B cell (primary cell): ENCODE data around the gene SLC48A1. TPM values are rescaled to one million over a fixed set of nuclear protein-coding genes. Genes with fewer than 3 reads are reported as not detected.

ENCODE experiments used
- ATAC-seq: fragments of 200-7000 bp; cut with Tn5 transposase; one replicate; pipeline ENCODE4 v1.10.0; 2021; ENCODE audit warnings: low read depth, mild to moderate bottlenecking, moderate number of reproducible peaks, moderate library complexity
- CTCF ChIA-PET: fragments of 350-600 bp; sonication (Branson Sonifier 250); formaldehyde crosslinking; loops from one replicate; lab custom pipeline; 2021; ENCODE audit warnings: antibody characterized with exemption, inconsistent platforms; lab: Charles Lee
- POLR2A ChIA-PET: fragments of 350-600 bp; sonication (Branson Sonifier 250); formaldehyde crosslinking; loops from one replicate; lab custom pipeline; 2021; ENCODE audit warnings: antibody characterized with exemption; lab: Charles Lee
- DNase-seq: peaks from one replicate; pipeline ENCODE4 v3.0.0; 2013
- H2AFZ ChIP-seq: 2 replicates; pipeline ENCODE4 v1.6.1; 2012; ENCODE audit warnings: mild to moderate bottlenecking, low read depth, low read length; ENCODE audit not compliant: insufficient read depth, poor library complexity, severe bottlenecking
- H3K27ac ChIP-seq, 2 donors: 1 replicate in 1 of 2; 2 replicates in 1 of 2; pipeline ENCODE4 v1.5.1; 2012 to 2013; ENCODE audit warnings: low read length in 2 of 2, mild to moderate bottlenecking in 2 of 2, moderate library complexity in 1 of 2
- H3K27me3 ChIP-seq, 4 experiments: fragments of 200-600 bp in 1 of 4; sonication (generic) in 1 of 4; replicated peaks in 1 of 4; 1 replicate in 2 of 4; 2 replicates in 2 of 4; pipeline versions ENCODE4 v1.6.1 to v1.7.0; 2013 to 2016; ENCODE audit warnings: low read length in 3 of 4, mild to moderate bottlenecking in 2 of 4, mixed read lengths in 1 of 4, moderate library complexity in 1 of 4; ENCODE audit not compliant: insufficient read depth in 4 of 4, control insufficient read depth in 3 of 4; ENCODE audit errors: control extremely low read depth in 1 of 4
- H3K36me3 ChIP-seq, 2 experiments: replicated peaks in 1 of 2; 1 replicate in 1 of 2; 2 replicates in 1 of 2; pipeline versions ENCODE4 v1.6.1 to v1.7.1; 2013; ENCODE audit warnings: low read length in 1 of 2; ENCODE audit not compliant: insufficient read depth in 2 of 2, control insufficient read depth in 1 of 2; ENCODE audit errors: control extremely low read depth in 1 of 2, extremely low read depth in 1 of 2
- H3K4me1 ChIP-seq, 2 donors: fragments of 200-600 bp in 1 of 2; sonication (generic) in 1 of 2; 1 replicate in 1 of 2; 2 replicates in 1 of 2; pipeline versions ENCODE4 v1.5.1 to v1.6.1; 2013 to 2017; ENCODE audit warnings: low read length in 2 of 2; ENCODE audit not compliant: control insufficient read depth in 2 of 2, insufficient read depth in 2 of 2
- H3K4me2 ChIP-seq: replicated peaks from 2 replicates; pipeline ENCODE3; 2012; ENCODE audit warnings: mild to moderate bottlenecking, low read depth, low read length; ENCODE audit not compliant: poor library complexity, severe bottlenecking
- H3K4me3 ChIP-seq, 5 experiments: fragments of 200-600 bp in 1 of 5; sonication (generic) in 1 of 5; 1 replicate in 3 of 5; 2 replicates in 2 of 5; pipeline versions ENCODE4 v1.5.1 to v1.7.0; 2011 to 2016; ENCODE audit warnings: low read length in 4 of 5, mild to moderate bottlenecking in 4 of 5, low read depth in 2 of 5, control low read depth in 1 of 5, moderate library complexity in 1 of 5; ENCODE audit not compliant: insufficient read depth in 1 of 5; ENCODE audit errors: control extremely low read depth in 1 of 5, extremely low read depth in 1 of 5
- H3K79me2 ChIP-seq: fragments of 200-600 bp; sonication (generic); one replicate; pipeline ENCODE4 v1.6.0; 2016; ENCODE audit warnings: low read length; ENCODE audit not compliant: control insufficient read depth, insufficient read depth
- H3K9ac ChIP-seq: fragments of 200-600 bp; sonication (generic); 2 replicates; pipeline ENCODE4 v1.6.1; 2017; ENCODE audit warnings: mild to moderate bottlenecking, low read length, moderate library complexity
- H3K9me3 ChIP-seq, 3 donors: one replicate each; pipeline versions ENCODE4 v1.6.1 to v1.7.1; 2013; ENCODE audit warnings: low read length in 2 of 3; ENCODE audit not compliant: control insufficient read depth in 2 of 3, insufficient read depth in 1 of 3; ENCODE audit errors: control extremely low read depth in 1 of 3
- H4K20me1 ChIP-seq: 2 replicates; pipeline ENCODE4 v1.6.0; 2012; ENCODE audit warnings: mild to moderate bottlenecking, low read length; ENCODE audit not compliant: insufficient read depth, control insufficient read depth, poor library complexity, severe bottlenecking
- H3K27ac Mint-ChIP-seq: one replicate; pipeline ENCODE4 v1.8.0; 2021; ENCODE audit warnings: mixed read lengths
- H3K27me3 Mint-ChIP-seq: one replicate; pipeline ENCODE4 v1.8.0; 2021; ENCODE audit warnings: mixed read lengths
- H3K4me1 Mint-ChIP-seq: one replicate; pipeline ENCODE4 v1.8.0; 2021; ENCODE audit warnings: mixed read lengths
- H3K4me3 Mint-ChIP-seq: one replicate; pipeline ENCODE4 v1.8.0; 2021; ENCODE audit warnings: mixed read lengths
- H3K9me3 Mint-ChIP-seq: one replicate; pipeline ENCODE4 v1.8.0; 2022; ENCODE audit warnings: mixed read lengths; ENCODE audit not compliant: insufficient read depth
- EZH2 ChIP-seq: IDR thresholded peaks from 2 replicates; pipeline ENCODE4 v1.6.1; 2012; ENCODE audit warnings: borderline replicate concordance, low read depth, mild to moderate bottlenecking, moderate library complexity, low read length; ENCODE audit not compliant: insufficient read depth, poor library complexity, severe bottlenecking
- WGBS: methylation state at CpG from one replicate; pipeline ENCODE4 v1.1.5; 2013; ENCODE audit warnings: missing lambda C conversion rate; ENCODE audit not compliant: insufficient coverage; 5-methylcytosine and 5-hydroxymethylcytosine counted together
- intact Hi-C: fragments of 100-400 bp; cut with micrococcal nuclease; formaldehyde crosslinking; loops from one replicate; pipeline ENCODE4 v1.10.0; 2022
- polyA plus RNA-seq: library from polyadenylated mRNA; depleted of rRNA; stranded (reverse); fragments of >200 nt; gene quantifications from 2 replicates; pipeline ENCODE4 v1.2.3, GENCODE V29; 2012
- total RNA-seq, 2 donors: library from RNA; stranded (reverse); fragments of 120-200 nt in 1 of 2; gene quantifications; 1 replicate in 1 of 2; 2 replicates in 1 of 2; pipeline versions ENCODE4 v1.2.3 to v1.2.4, GENCODE V29; 2013 to 2022
- TF ChIP-seq, protein P1 (sequence below): fragments of 200-600 bp; IDR thresholded peaks from one replicate; pipeline ENCODE4 v1.8.0; 2022; ENCODE audit warnings: antibody characterized with exemption, mild to moderate bottlenecking

The SLC48A1 gene
- total and polyA plus RNA-seq, 2 donors (not counting 1 experiment from before 2014, with no cell fraction given) = 8.0 to 20.0 TPM

DNA sequence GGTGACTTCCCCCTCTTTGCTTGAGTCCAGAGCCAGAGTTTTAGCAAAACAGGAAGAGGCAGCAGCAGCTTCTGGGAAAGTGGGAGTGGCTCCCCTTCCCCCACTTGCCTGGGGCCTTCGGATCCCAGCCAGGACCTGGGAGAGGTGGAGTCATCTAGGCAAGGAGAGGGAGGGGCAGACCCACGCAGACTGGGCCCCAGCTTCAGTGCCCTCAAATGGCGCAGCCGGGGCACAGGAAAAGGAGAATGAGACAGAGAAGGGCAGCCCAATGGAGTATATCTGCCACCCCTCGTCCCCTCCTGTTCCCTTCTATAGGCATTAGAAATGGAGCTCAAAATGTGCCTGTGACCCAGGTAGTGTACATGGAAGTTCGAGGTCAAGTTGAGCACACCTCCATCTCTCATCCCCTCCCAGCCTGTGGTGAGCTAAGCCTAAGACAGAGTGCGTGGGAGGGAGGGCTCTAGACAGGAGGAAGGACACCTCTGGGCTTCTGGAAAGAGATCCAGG is 56.0 kb downstream of the SLC48A1 start:
- Histone ChIP-seq H3K27me3 (no peaks in the 10 kb centered on the region), H3K36me3 (no peaks in the 10 kb centered on the region), H3K9me3 (no peaks in the 10 kb centered on the region), H3K4me2 (no peak overlapping the region), H3K79me2 (no peaks in the 10 kb centered on the region), H2AFZ (no peak overlapping the region), H3K27ac (no peak overlapping the region), H3K4me1 (peaks cover 27 to 35% of the 10 kb centered on the region in 2 donors), H3K9ac (no peak overlapping the region), H3K4me3 (no peak overlapping the region), H4K20me1 (no peaks in the 10 kb centered on the region)
- no peaks in the 10 kb centered on the region for H3K27me3 Mint-ChIP-seq
- ChIA-PET CTCF (interaction anchor here (2.3 to 23.8 kb wide), 5 partner anchors 8 to 86 kb away, joined by 10 to 1203 read pairs (median 31); partner anchors contain the start of genes HDAC7 and SLC48A1), POLR2A (interaction anchor here (0.7 to 1.7 kb wide), 4 partner anchors 16 to 336 kb away, joined by 3 to 17 read pairs (median 5); no protein-coding TSS in a partner anchor)
- no peak for DNase-seq
- WGBS = 80% methylated on average over 2 of the region's 7 CpGs
- no peak for TF ChIP-seq EZH2
- TF ChIP-seq, protein P1, sequence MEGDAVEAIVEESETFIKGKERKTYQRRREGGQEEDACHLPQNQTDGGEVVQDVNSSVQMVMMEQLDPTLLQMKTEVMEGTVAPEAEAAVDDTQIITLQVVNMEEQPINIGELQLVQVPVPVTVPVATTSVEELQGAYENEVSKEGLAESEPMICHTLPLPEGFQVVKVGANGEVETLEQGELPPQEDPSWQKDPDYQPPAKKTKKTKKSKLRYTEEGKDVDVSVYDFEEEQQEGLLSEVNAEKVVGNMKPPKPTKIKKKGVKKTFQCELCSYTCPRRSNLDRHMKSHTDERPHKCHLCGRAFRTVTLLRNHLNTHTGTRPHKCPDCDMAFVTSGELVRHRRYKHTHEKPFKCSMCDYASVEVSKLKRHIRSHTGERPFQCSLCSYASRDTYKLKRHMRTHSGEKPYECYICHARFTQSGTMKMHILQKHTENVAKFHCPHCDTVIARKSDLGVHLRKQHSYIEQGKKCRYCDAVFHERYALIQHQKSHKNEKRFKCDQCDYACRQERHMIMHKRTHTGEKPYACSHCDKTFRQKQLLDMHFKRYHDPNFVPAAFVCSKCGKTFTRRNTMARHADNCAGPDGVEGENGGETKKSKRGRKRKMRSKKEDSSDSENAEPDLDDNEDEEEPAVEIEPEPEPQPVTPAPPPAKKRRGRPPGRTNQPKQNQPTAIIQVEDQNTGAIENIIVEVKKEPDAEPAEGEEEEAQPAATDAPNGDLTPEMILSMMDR = no peak
- ATAC-seq = no peak
- intact Hi-C loops = no loop called here
- H3K27ac Mint-ChIP-seq = no peak overlapping the region
- H3K4me3 Mint-ChIP-seq = no peak overlapping the region
- H3K9me3 Mint-ChIP-seq = no peaks in the 10 kb centered on the region
- H3K4me1 Mint-ChIP-seq = peaks cover 52% of the 10 kb centered on the region

DNA sequence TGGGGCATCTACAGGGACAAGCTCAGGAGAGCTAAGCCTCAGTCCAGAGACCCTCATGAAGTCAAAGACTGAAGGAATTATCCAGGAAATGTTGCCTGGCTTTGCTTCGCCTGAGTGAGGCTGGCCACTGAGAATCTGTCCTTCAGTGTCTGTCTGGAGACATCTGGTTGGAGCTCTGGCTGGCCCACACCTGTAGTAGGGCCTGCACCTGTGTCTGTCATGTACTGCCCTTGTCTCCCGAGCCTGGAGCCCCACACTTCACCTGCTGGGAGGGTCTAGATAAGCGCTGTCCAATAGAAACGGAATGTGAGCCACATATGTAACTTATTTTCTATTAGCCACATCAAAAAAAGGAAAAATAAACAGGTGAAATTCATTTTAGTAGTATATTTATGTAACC is 56.5 kb downstream of the SLC48A1 start:
- ChIA-PET POLR2A (interaction anchor here (0.9 kb wide), 1 partner anchor 21 kb away, joined by 3 read pairs; no protein-coding TSS in a partner anchor), CTCF (interaction anchor here (3.6 to 23.8 kb wide), 4 partner anchors 8 to 87 kb away, joined by 16 to 1203 read pairs (median 248); partner anchors contain the start of genes HDAC7 and SLC48A1)
- DNase-seq (no peak), ATAC-seq (no peak)
- intact Hi-C loops = no loop called here
- Mint-ChIP-seq H3K4me3 (no peak overlapping the region), H3K4me1 (peaks cover 52% of the 10 kb centered on the region), H3K27me3 (no peaks in the 10 kb centered on the region), H3K9me3 (no peaks in the 10 kb centered on the region), H3K27ac (no peak overlapping the region)
- H3K4me1 ChIP-seq = peaks cover 25 to 35% of the 10 kb centered on the region in 2 donors
- no peaks in the 10 kb centered on the region for H3K27me3 ChIP-seq
- H3K4me3 ChIP-seq = no peak overlapping the region
- H3K4me2 ChIP-seq = no peak overlapping the region
- 62% methylated on average over 2 of the region's 4 CpGs for WGBS
- no peak overlapping the region for H3K27ac ChIP-seq
- no peaks in the 10 kb centered on the region for H4K20me1 ChIP-seq
- no peaks in the 10 kb centered on the region for H3K36me3 ChIP-seq
- no peaks in the 10 kb centered on the region for H3K79me2 ChIP-seq
- H3K9ac ChIP-seq = no peak overlapping the region
- H2AFZ ChIP-seq = no peak overlapping the region
- TF ChIP-seq, protein P1 = no peak
- no peak for TF ChIP-seq EZH2
- H3K9me3 ChIP-seq = no peaks in the 10 kb centered on the region

Other genes starting within 250 kb of the SLC48A1 start
- gene RPAP3, start 67.2 kb upstream of the SLC48A1 start, total RNA-seq = 47.2 and 49.4 TPM in 2 replicates
- 9.1 and 16.0 TPM in 2 replicates for gene RPAP3, start 67.2 kb upstream of the SLC48A1 start, polyA plus RNA-seq
- gene ENDOU, start 47.7 kb upstream of the SLC48A1 start, total RNA-seq = not detected in 2 replicates
- gene ENDOU, start 47.7 kb upstream of the SLC48A1 start, polyA plus RNA-seq = 0.03 and 0.14 TPM in 2 replicates
- gene RAPGEF3, start 14.4 kb upstream of the SLC48A1 start, total RNA-seq = 5.2 and 5.4 TPM in 2 replicates
- gene RAPGEF3, start 14.4 kb upstream of the SLC48A1 start, polyA plus RNA-seq = 1.7 and 1.8 TPM in 2 replicates
- 175 and 178 TPM in 2 replicates for gene HDAC7, start 46.7 kb downstream of the SLC48A1 start, total RNA-seq
- gene HDAC7, start 46.7 kb downstream of the SLC48A1 start, polyA plus RNA-seq = 84.6 and 87.2 TPM in 2 replicates
- 0.37 and 0.53 TPM in 2 replicates for gene VDR, start 131.8 kb downstream of the SLC48A1 start, total RNA-seq
- 0.42 and 0.75 TPM in 2 replicates for gene VDR, start 131.8 kb downstream of the SLC48A1 start, polyA plus RNA-seq
- 32.9 and 37.5 TPM in 2 replicates for gene TMEM106C, start 190.4 kb downstream of the SLC48A1 start, total RNA-seq
- 32.2 and 44.2 TPM in 2 replicates for gene TMEM106C, start 190.4 kb downstream of the SLC48A1 start, polyA plus RNA-seq
- not detected in 2 replicates for gene COL2A1, start 231.2 kb downstream of the SLC48A1 start, total RNA-seq
- gene COL2A1, start 231.2 kb downstream of the SLC48A1 start, polyA plus RNA-seq = not detected in 2 replicates